Measurements from ENCODE around the gene LEMD1.
"Not testable (repeated sequence)": the region's sequence is repeated elsewhere in the genome, so short reads cannot be mapped to it uniquely, and the experiment has no call there.

LEMD1 gene

DNA sequence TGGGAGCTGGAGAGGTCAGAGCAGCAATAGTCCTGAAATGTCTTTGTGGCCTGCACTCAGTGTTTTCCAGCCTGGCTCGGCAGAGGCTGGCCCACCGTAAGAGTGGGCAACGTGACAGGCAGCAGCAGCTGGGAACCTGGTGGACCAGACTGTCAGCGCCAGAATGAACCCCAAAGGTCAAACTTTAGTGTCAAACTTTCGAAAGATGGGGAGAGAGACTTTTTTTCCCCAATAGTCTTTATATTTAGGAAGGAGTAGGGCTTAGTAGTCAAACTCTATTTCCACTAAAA lies 23.7 kb upstream of the LEMD1 start:
- no peak for DNase-seq

DNA sequence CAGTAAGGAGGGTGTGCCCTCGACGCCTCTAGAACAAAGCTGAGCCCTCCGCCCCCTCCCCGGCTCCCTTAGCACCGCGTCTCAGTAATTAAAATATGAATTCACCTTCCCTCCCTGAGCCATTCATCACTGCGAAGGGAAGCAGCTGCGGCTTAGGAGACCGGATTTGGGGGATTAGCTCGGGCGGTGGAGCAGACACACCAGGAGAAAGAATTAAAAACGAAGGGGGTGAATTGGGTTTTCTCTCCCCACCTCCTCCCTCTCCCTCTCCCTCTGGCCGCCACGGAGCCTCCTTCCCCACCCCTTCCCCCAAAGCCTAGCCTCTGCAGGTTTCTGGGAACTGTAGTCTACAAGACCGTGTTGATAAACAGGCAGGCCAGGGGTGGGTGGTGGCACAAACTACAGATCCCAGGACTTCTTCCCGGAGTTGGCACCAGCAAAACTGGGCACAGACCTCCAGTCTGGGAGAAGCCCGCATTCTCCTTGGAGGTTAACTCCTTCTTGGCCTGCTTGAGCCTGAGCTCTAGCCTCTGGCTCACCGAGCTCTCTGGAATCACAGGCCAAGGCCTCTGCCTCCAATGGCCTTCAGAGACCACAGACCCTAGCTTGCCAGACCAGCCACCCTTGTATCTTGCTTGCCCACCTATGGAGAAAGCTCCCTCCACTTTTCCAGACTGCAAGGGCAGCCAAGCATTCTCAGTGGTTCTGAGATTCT lies 23.2 kb upstream of the LEMD1 start:
- no peak for DNase-seq

DNA sequence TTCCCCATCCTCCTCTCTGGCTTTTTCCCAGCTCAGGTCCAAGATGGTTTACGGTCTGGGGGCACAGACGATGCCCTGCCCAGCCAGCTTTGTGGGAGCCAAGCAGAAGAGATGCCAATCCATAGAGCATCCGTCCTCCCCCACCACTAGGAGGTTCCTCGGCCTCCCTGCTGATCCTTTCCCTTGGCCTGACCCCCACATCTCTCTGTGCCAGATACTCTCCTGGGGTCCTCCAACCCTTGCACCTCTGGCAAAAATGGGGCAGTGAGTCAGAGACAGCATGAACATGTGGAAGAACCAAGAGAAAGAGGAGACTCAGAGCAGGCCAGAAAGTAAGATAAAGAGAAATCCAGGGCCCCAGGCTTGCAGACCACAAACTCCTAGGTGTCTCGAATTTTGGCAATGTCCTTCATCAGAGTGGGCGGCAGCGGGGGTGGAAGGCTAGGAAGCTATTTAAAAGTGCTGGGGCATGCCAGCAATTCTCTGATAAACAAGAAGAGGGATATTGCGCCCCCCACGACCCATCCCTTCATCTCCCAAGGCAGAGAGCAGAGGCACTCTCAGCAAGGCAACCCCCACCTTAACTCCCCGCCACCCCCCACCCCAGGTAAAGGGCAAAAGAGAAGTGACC lies 22.6 kb upstream of the LEMD1 start:
- DNase-seq = no peak

GRCh38 chr1:205443585-205444299 lies 21.9 kb upstream of the LEMD1 start:
- DNase-seq = no peak

GRCh38 chr1:205442051-205442725 lies 20.3 kb upstream of the LEMD1 start:
- DNase-seq = no peak

DNA sequence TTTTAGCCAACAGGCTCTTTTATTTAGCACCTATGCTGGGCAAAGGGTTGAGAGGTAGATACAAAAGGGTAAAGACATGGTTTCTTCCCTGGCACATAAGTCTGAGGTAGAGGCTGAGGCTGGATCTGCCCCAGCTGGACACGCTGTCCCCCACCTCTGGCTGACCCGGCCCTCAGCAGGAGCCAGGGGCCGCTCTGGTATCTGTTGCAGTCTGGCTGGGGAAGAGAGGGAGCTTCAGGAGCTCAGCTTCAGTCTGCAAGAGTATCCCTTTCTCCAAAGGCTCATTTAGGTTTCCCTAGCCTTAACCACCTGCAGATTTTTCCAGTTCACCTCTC lies 19.8 kb upstream of the LEMD1 start:
- DNase-seq = no peak

DNA sequence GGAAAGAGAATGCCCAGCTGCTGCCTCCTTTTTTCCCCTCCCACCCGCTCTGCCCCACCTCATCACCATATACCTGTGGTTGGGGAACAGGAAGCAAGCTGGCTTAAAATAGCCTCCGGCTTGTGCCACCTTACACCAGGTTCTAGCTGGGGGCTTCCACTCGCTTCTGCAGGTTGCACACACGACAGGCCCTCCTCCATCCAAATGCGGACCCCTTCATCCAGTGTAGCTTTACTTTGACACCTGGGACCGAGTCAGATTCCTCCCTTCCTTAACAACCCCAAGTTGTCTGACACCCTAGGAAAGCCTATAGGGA lies 19.4 kb upstream of the LEMD1 start:
- no peak for DNase-seq

DNA sequence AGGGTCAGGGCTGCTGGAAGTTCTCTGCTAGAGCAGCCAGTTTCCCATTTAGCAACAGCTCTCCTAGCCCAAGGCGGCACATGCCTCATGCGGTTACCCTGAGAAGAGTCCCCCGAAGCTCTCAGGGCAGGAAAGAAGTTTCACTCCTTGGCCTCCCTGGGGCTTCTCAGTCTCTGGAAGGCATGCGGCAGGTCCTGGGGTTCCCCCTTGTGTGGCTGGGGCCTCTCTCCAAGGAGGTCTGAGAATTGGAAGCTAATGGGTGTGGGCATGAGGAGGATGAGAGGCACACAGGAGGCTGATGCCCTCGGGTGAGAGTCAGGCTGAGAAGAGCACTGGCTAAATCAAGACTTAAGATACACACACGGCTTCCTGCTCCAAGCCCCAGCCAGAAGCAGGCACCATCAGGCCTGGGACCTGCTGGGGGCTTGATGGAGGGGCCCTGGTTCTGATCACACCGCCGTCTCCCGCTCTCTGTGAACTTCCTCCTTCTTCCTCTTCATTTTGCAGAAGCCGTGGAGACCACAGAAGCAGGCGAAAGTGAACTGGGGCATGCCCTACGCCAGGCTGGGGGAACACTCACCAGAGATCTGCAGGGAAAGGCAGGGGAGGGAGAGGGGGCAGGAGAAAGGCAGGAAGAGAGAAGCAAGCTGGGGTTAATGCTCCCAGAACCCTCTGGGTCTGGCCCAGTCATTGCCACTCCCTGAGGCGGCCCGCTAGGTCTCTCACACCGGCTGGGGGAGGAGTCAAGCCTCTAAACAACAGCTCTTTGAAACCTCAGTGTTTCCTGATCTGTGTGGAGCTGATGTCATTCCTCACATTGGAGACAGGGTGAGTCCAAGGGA lies 18.8 kb upstream of the LEMD1 start:
- DNase-seq = peak; percentile 34

- DNase-seq = no peak
Measured at GRCh38 chr1:205440121-205440475, 18.2 kb upstream of the LEMD1 start.

DNA sequence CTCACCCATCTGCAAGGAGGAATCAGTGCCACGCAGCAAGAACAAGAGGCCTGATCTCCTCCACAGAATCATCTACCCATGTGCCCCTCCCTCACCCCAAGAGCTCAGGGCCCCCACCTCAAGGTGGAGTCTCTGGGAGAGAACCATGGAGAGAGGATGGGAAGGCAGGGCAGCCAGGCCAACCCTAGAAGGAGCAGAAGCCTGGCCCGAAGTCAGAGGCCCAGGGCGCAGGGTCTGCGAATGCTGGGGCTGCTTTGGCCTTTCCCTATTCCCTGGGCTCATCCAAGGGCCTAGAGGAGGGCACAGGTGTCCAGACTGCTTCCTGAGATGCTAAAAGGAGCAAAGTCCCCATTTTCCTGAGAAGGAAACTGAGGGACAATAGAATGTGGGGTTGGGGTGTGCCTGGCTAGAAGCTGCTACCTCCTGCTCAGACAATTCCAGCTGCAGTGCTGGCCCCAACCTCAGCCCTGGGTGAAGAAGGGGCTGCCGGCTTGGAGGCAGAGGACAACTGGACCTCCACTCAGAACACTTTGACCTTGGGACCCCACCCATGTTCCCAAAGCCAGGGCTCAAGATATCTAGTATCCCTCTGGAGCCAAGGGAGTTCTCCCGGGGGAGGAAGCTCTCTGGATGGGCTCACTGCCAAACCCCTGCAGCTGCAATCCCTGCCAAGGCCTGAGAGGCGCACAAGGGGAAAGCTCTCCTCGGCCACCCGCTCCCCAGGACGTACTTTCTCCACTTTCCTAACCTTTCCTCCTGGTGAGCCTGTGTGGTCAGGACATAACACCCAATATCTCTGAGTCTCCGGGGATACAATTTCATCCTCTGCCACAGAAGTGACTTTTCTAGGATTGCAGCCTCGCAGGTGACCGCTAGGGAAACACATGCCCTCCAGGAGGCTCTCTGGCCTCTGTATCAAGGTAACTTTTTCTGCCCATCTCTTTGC lies 16.6 kb upstream of the LEMD1 start:
- DNase-seq = no peak

- no peak for DNase-seq
Measured at GRCh38 chr1:205437570-205437969, 15.7 kb upstream of the LEMD1 start.

GRCh38 chr1:205436776-205437410 lies 15.0 kb upstream of the LEMD1 start:
- DNase-seq = no peak

GRCh38 chr1:205435578-205436573 lies 14.0 kb upstream of the LEMD1 start:
- no peak for DNase-seq

DNA sequence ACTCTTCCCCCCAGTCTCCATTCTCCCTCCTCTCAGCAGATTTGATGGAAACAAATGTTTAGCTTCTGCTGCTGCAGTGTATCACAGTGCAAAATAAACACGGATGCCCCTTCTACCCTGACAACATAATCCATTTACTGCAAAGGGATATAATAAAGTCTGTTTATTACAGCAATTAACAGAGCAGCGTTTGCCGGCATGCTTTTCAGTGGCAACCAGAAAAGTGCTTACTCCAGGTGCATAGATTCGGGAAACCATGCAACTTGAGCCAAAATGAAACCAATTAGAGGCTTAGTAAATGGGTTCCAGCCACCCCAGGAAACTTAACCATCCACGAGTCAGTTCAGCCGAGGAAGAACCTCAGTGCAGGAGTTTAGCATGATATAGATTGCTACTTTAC lies 12.9 kb upstream of the LEMD1 start:
- DNase-seq = no peak

DNA sequence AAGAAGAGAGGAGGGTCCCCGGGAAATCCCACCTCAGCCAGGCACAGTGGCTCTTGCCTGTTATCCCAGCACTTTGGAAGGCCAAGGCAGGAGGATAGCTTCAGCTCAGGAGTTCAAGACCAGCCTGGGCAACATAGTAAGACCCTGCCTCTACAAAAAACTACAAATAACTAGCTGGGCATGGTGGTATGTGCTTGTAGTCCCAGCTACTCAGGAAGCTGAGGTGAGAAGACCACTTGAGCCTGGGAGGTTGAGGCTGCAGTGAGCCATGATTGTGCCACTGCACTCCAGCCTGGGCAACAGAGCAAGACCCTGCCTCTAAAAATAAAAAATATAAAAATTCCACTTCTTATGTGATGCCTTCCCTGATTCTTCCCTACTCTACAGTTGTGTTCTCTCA lies 10.8 kb upstream of the LEMD1 start:
- DNase-seq = not testable (repeated sequence)

DNA sequence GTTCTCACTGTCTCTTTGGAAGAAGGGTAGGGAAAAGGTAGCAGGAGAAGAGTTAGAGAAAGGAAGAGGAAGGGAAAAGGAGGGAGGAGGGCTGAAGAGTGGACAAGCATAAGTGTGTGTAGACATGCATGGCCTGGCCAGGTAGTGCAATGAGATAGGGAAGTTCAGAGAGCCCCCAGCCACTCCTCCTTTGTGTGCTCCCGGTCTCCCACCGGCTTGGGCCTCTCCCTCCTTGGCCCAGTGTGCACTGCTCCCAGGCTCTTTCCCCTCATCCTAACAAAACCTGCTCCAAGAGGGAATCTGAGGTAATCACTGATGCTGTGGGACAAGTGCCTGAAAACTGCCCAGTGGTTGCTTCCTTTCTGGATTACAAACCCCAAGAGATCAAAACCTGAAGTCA lies 10.3 kb upstream of the LEMD1 start:
- no peak for DNase-seq

DNA sequence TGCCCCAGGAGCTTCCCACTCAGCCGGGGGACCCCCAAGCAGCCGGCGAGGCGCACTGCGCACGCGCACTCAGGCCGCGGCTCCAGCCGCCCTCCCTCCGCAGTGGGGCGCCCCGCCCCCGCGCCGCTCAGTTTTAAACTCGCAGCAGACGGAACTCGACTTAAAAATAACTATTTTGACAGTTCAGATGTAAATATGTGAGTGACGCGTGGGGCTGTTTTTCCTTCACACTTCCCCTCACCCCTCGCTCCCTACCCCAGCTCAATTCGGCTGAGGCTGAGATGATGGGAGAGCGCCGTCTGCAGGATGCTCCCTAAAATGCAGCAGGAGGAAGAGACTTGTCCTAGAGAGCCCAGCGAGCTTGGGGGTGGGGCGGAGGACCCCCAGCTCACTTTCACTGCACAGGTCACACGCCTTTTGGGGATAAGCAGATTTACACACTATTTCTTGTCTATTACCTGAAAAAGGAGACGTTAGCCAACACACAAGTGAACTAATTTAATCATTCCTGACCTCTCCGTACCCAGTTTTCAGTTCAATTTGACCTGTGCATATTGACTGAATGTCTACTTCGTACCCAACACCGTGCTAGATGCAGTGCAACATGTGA lies 8.9 kb upstream of the LEMD1 start:
- DNase-seq = no peak

DNA sequence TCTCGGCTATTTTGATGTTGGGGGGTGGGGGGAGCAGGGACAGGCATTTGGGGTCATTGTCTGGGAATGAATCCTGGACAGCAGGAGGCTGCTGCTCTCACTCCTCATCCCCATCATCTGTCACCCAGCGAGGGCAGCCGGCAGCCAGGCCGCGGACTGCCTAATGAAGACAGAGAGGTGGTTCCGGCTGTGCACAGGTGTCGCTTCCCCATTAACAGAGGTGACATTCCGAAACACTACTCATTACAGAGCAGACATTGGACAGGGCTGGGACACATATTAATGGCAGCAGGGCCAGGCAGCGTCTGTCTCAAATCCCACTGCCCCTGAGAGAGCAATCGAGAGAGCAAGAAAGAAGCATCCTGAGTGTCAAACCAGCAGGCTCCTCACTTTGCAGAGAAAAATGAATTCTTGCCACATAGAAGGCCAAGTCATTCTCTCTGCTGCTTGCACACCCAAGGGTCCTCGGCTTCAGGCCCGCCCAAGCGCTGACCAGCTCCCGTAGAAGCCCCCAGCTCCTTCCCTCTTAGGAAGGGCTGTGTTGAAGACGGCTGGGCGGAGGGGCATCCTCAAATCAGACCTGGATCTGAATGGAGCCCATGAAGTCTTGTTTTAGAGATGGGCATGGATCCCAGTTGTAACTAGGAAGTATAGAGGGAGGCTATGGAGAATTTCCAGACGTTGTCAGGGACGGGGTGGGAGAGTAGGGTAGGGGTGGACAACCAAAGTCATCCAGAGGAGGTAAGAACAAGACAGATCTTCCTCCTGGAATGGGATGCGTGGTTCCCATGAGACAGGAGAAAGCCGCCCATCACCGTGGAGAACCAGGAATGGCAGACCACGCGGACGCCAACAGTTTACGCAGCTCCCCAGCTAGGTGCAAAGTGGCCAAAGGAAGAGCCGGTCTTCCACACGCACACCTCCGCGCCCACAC lies 8.2 kb upstream of the LEMD1 start:
- no peak for DNase-seq
